ENCODE results near the gene TRIM63. TPM values are rescaled to one million over a fixed set of nuclear protein-coding genes. Genes with fewer than 3 reads are reported as not detected.
A peak's percentile ranks its signal among the peaks of the same experiment; 100 is the strongest.

The TRIM63 gene
- total RNA-seq, 1 experiment from 2014 or later, result not detected

- CTCF ChIA-PET, result interaction anchor here (0.6 to 4.5 kb wide), 25 partner anchors 9 to 467 kb away, joined by 3 to 58 read pairs (median 3); partner anchors contain the start of genes CATSPER4, CEP85, EXTL1 and LDLRAP1
- TF ChIP-seq HMGA2 (CRISPR knock-in tag; IDR thresholded peaks at IDR 0.05) (no peak), ZNF121 (CRISPR knock-in tag; IDR thresholded peaks at IDR 0.05) (peak; percentile 57; the same call in 1 of the 2 replicates)
- H3K9me3 Mint-ChIP-seq, result no peaks in the 10 kb centered on the region
- H3K27ac Mint-ChIP-seq, result peak overlapping the region; percentile 29
- ATAC-seq (peak; percentile 92), DNase-seq (ENCODE audit: low spot score) (no peak)
- H3K36me3 Mint-ChIP-seq, result no peaks in the 10 kb centered on the region
- POLR2A ChIA-PET, result interaction anchor here (0.6 to 1.0 kb wide), 2 partner anchors 118 to 1164 kb away, joined by 3 to 5 read pairs; no protein-coding TSS in a partner anchor
- no peak overlapping the region for H3K4me3 Mint-ChIP-seq
- H3K27me3 Mint-ChIP-seq (ENCODE audit: low read depth), result no peaks in the 10 kb centered on the region
- peaks cover 22% of the 10 kb centered on the region for H3K4me1 Mint-ChIP-seq
Observed at GRCh38 chr1:26010825-26011224, 56.6 kb downstream of the TRIM63 start.

DNA sequence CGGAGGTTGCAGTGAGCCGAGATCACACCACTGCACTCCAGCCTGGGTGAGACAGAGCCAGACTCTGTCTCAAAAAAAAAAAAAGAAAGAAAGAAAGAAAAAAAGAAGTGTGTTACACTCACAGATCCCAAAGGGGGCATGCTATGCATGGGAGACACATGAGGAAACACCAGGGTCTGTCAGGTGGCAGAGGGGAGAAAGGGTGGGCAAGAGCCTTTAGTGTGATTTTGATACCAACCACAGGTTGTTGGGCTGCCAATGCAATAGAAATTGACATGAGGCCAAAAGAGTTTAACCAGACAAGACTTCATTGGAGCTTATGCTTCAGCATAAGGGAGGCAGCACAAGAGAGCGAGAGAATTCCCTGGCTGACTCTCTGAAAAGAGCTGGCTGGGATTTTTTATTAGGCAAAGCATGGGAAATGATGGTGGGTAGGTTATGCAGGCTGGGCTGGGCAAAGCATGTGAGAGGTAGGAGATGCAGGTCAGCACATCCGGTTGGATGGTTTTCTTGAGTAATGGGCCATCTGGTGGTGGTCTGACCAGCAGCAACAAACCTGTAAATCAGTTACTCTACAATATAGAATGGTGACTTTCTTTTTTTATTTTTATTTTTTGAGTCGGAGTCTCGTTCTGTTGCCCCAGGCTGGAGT lies 57.5 kb downstream of the TRIM63 start:
- no peaks in the 10 kb centered on the region for H3K9me3 Mint-ChIP-seq
- no peak overlapping the region for H3K4me3 Mint-ChIP-seq
- DNase-seq (ENCODE audit: low spot score) (peak; percentile 45), ATAC-seq (peak; percentile 72)
- H3K27me3 Mint-ChIP-seq (ENCODE audit: low read depth), result no peaks in the 10 kb centered on the region; the same call in 1 of the 2 replicates
- no peak overlapping the region for H3K27ac Mint-ChIP-seq
- CTCF ChIA-PET, result interaction anchor here (0.6 to 4.5 kb wide), 14 partner anchors 8 to 467 kb away, joined by 3 to 58 read pairs (median 6); partner anchors contain the start of genes LDLRAP1 and PAFAH2
- peaks cover 22% of the 10 kb centered on the region for H3K4me1 Mint-ChIP-seq
- POLR2A ChIA-PET, result no interaction called here
- TF ChIP-seq PRDM15 (CRISPR knock-in tag; IDR thresholded peaks at IDR 0.05), result no peak
- H3K36me3 Mint-ChIP-seq, result no peaks in the 10 kb centered on the region

DNA sequence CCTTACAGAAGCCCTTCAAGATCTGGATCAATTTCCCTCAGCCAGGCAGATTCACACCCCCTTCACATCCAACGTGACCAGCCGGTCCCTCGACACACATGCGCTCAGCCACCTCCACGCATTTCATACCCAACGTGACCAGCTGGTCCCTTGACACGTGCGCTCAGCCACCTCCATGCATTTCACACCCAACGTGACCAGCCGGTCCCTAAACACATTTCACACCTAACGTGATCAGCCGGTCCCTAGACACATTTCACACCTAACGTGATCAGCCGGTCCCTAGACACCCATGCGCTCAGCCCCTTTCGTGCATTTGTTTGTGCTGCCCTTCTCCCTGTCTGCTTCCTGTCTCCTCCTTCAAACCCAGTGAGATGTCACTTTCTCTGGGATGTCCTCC lies 60.7 kb downstream of the TRIM63 start:
- no peak for ATAC-seq
- no peak for TF ChIP-seq E2F1 (CRISPR knock-in tag; IDR thresholded peaks at IDR 0.05)
- TF ChIP-seq HMGXB4 (CRISPR knock-in tag; IDR thresholded peaks at IDR 0.05), result no peak
- TF ChIP-seq ZNF532 (CRISPR knock-in tag; IDR thresholded peaks at IDR 0.05; ENCODE audit: borderline replicate concordance), result no peak
- TF ChIP-seq NR2C2 (CRISPR knock-in tag; IDR thresholded peaks at IDR 0.05), result no peak
- no peak for TF ChIP-seq ZNF423 (CRISPR knock-in tag; IDR thresholded peaks at IDR 0.05)
- no peak for TF ChIP-seq ZNF232 (CRISPR knock-in tag; IDR thresholded peaks at IDR 0.05)
- TF ChIP-seq KAT7 (CRISPR knock-in tag; IDR thresholded peaks at IDR 0.05; ENCODE audit: borderline replicate concordance), result no peak
- TF ChIP-seq ZBTB21 (CRISPR knock-in tag; IDR thresholded peaks at IDR 0.05; ENCODE audit: borderline replicate concordance), result no peak
- TF ChIP-seq, protein P1, sequence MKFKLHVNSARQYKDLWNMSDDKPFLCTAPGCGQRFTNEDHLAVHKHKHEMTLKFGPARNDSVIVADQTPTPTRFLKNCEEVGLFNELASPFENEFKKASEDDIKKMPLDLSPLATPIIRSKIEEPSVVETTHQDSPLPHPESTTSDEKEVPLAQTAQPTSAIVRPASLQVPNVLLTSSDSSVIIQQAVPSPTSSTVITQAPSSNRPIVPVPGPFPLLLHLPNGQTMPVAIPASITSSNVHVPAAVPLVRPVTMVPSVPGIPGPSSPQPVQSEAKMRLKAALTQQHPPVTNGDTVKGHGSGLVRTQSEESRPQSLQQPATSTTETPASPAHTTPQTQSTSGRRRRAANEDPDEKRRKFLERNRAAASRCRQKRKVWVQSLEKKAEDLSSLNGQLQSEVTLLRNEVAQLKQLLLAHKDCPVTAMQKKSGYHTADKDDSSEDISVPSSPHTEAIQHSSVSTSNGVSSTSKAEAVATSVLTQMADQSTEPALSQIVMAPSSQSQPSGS (CRISPR knock-in tag; IDR thresholded peaks at IDR 0.05; ENCODE audit: borderline replicate concordance, low read depth), result no peak
- no peak for TF ChIP-seq ZNF219 (CRISPR knock-in tag; IDR thresholded peaks at IDR 0.05; ENCODE audit: borderline replicate concordance)
- TF ChIP-seq, protein P2, sequence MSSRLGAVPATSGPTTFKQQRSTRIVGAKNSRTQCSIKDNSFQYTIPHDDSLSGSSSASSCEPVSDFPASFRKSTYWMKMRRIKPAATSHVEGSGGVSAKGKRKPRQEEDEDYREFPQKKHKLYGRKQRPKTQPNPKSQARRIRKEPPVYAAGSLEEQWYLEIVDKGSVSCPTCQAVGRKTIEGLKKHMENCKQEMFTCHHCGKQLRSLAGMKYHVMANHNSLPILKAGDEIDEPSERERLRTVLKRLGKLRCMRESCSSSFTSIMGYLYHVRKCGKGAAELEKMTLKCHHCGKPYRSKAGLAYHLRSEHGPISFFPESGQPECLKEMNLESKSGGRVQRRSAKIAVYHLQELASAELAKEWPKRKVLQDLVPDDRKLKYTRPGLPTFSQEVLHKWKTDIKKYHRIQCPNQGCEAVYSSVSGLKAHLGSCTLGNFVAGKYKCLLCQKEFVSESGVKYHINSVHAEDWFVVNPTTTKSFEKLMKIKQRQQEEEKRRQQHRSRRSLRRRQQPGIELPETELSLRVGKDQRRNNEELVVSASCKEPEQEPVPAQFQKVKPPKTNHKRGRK (CRISPR knock-in tag; IDR thresholded peaks at IDR 0.05; ENCODE audit: borderline replicate concordance), result no peak
- Mint-ChIP-seq H3K27me3 (ENCODE audit: low read depth) (no peaks in the 10 kb centered on the region; the same call in 1 of the 2 replicates), H3K4me1 (peaks cover 25% of the 10 kb centered on the region), H3K9me3 (no peaks in the 10 kb centered on the region), H3K27ac (no peak overlapping the region), H3K36me3 (no peaks in the 10 kb centered on the region), H3K4me3 (no peak overlapping the region)
- ChIA-PET CTCF (no interaction called here), POLR2A (no interaction called here)
- no peak for DNase-seq (ENCODE audit: low spot score)
